AG20443 (cell line): ENCODE measurements around the gene C10orf120.

ENCODE experiments used
- DNase-seq: peaks from one replicate; pipeline ENCODE4 v3.0.0; 2012; ENCODE audit warnings: low spot score, mixed read lengths

Gene C10orf120

DNA sequence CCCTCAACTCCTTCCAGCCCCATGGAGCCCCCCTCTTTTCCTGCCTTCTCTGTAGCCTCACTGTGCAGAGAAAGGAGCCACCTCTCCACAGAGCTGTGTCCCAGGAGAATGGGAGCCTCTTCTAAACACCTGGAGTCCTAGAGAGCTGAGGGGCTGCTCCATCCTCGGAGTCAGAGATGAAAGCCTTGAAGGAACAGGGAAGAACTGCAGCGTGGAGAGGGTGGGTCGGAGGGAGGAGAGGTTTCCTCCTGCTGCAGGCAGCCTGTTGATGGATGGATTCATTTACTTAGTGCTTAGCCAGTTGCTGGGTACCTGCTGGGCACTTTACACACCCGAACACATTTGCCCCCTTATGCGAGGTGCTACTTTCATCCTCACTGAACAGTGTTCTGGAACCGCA, 39.0 kb downstream of the C10orf120 start:
- no peak for DNase-seq

DNA sequence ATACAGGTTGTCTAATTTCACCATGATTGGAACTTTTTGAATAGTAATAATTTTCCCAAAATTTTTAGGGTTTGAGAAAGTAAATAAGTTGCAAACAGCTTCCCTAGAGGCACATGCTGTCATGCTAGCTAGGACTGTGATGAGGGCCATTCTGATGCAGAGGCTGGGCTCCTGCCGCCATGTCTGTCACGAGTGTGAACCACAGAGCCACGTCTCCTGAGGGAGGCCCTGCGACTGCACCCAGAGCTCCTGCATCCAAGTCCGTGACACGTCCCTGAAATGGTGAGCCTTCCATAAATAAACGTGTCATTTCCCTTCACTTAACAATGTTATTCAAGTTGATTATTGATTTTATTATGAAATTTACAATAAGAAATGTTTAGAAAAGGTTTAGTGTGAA, 40.0 kb downstream of the C10orf120 start:
- no peak for DNase-seq

DNA sequence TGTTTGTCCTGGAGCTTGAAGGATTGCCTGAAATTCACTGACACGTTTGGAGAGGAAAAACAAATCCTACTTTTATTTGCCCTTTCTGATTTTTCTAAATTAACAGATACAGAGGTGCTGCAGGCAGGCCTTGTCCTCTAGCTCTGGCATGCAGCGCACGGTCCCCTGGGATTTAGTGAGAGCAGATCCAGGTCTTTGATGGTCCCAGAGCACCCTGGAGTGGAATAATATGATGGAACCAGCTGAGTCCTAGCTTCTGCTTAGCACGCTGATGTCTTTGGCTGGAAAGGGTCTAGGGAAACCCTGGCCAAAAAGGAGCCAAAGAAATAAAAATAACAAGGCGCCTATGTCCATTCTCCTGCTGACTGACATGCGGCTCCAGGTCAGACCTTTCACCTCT, 40.5 kb downstream of the C10orf120 start:
- no peak for DNase-seq

DNA sequence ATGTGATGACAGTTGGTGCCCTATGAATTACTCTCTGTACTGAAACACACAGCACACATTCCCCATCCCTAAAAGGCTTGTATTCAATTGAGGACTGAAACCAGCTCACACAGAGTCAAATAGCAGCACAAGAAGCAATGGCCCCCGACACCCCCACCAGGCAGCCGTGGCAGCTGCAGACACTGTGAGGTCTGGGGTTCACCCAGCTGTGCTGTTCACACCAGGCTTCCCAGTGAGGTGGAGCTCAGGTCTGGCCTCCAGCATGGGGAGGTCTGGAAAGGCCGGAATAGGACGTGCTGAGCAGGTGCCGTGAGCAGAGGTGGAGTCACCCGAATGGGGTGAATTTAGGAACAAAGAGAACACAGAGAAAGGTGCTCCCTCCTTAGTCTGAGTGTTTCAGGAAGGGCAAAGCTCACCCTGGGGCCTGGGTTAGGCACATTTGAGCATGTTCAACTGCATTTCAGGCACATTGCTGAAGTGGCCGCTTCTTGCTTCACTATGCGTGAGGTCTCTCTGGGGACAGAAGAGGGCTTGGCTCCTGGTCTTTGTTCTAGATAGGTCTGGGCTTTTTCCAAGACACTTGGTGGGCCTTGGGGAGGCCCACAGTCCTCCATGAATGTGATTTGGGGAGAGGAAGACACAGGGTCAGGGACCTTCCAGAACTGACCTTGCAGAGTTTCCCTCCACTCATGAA, 41.1 kb downstream of the C10orf120 start:
- no peak for DNase-seq

DNA sequence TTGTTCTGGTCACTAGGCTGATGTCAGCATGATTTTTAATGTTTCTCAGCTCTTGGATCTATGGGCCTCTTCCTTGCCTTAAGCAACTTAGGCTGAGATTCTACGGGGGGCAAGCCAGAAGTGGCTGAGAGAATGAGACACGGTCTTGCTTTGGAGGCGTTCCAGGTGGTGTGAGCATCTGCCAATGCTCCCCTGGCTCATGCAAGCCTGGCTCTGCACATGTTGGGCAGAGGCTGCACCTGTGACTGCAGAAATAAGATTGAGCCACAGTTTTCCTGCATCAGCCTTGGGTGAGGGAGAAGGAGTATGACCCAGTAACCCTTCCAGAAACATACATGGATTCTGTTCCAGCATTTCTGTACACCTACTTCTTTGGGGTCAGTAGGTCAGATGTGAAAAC, 41.9 kb downstream of the C10orf120 start:
- no peak for DNase-seq

DNA sequence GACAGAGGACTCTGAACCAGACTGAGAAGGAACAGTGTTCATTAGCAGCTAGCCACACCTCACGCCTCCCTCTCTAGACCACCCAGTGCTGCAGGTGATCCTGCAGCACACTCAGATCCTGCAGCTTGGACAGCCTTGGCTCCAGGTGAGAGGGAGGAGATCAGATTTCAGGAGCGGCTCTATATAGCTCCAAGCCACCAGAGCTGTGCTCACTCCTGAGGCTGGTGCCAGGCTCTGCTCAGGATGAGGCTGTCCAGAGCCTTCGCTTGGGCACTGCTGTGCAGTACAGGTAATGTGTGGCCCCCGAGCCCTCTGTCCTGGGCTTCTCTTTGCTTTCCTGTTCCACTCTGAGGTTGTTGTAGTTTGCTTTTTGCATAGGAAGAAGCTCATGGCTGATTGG, 42.4 kb downstream of the C10orf120 start:
- no peak for DNase-seq

DNA sequence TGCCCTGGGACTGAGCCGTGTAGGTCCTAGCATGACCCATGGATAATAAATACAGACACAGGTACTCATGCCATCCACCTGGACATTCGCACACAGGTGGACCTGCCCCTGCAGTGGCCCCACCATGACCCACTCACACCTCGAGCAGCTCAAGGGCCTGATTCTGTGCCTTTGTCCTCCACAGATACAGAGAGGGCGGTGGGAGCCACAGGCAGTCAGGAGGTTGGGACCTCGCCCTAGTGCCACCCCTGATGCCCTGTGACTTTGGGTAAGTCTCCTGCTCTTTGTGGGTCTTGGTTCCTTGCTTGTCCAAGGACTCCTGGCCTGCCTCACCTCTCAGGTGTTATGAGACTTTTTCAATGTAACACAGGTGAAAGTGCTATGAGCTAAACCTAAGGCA, 42.9 kb downstream of the C10orf120 start:
- no peak for DNase-seq

DNA sequence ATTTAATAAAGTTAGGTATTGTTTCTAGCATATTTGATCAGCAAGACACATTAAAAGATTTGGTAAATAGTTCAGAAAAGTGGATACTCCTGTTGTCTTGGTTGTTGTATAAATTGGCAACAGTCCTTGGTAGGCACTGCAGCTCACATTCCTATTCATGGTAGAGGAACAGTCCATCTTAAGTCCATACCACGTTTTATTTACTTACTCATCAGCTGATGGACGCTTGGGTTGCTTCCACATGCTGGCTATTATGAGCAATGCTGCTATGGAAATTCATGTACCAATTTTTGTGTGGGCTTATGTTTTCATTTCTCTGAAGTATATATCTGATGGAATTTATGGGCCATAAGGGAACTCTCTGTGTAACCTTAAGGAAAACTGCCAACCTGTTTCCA, 43.3 kb downstream of the C10orf120 start:
- no peak for DNase-seq

DNA sequence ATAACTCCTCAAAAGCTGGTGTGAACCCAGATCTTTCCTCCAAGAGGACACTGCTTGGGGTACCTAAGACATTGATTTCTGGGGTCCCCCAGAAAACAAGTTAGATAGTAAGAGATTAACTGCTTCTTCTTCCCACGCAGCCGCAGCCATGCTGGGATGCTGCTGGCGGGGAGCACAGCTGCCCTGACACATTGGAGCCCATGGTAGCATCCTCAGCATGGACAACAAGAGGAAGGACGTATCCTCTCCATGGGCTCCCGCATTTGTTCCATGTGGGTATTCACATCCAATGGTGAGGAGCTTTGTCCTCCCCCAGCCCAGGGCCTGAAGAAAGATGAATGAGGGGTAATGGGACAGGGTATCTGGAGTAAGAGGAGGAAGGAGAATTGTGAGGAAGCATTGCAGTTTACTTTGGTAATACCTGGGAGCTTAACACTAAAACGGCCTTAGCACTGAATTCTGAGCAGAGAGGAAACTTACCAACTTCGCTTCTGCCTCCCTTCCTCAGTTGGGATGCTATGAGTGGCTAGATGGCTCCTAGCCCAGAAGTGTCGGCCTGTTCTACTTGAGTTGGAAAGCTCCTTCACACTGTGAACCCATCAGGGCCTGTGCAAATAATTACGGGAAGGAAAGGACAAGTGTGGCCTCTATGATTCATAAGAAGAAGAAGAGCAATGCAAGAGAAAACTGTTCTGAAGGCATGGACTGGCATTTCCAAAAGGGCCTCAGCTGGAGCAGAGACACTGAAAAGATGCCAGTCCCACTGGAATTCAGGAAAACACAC, 43.9 kb downstream of the C10orf120 start:
- DNase-seq, result no peak

DNA sequence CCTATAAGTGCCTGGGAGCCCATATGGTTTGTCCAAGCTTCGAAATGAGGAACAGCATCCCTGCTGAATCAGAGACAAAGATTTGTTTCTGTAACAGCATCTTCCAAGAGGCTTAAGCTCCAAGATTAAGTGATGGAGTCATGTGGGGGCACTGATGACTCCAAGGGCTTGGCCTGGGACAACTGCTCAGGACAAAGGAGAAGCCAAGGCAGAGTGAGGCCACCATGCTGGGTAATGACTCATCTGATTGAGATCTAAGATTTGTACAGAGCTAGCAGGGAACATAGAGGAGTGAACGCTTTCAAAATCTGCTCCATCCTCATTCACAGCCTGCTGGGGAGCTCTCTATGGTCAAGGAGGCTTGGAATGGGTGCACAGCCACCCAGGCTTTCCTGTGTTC, 49.3 kb downstream of the C10orf120 start:
- DNase-seq, result no peak

DNA sequence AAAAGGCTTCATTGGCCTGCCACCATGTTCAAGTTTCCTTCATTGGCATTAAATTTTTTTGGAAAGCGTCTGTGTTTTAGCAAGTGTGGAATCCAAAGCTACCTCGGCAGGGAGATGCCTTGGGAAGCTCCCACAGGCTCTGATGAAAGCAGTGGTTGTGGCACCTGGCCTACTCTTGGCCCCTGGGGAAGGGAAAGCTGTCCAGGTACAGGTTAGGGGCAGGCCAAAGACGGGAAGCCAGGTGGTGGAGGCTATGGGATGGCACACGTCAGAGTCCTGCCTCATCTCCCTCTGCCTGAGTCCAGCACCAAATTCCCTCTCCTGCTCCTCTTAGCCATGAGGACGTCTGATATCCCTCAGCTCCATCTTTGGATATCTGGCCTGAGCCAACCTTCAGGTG, 49.7 kb downstream of the C10orf120 start:
- no peak for DNase-seq

DNA sequence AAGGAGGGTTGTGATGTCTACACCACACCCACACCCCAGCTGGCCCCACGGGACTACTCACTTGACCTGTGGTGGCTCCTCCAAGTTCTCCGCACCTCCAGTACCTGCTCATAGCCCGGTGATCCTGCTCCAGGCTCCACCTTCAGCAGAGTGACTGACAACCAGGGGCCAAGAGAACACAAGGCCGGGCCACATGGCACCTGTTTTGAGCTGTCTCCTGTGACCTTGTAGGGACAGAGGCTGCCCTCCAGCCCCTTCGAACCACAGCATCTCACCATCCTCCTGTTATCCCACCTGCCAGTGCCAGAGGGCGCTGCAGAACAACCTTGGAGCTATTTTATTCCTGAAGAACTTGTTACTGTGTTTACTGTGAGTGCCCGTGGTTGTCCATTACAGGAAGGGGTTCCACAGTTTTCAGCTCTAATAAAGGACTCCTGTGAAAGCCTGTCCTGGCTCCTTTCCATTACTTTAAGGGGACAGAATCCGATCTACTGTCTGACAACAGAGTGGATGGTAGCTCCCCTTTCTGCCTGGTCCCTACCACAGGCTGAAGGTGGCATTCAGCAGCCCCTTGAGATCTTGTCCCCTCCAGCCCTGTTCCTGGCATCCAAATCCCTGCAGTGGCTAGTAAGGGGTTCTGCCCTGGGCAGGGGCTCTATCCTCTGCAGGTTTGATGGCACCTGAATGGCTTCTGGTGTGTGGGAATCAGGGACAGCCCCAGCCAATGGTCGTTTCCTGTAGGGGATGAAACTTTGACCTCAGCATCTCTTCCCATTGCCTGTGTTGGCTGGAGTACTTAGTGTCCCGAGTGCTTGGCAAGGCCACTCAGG, 50.8 kb downstream of the C10orf120 start:
- peak; percentile 61 for DNase-seq
